Liver (tissue), 3 donors: ENCODE data around the gene C1orf50.

ENCODE experiments used
- CTCF ChIP-seq: fragments of 150-350 bp; IDR thresholded peaks from 2 replicates; pipeline ENCODE4 v1.5.1; 2017; ENCODE audit warnings: improper control_type of control experiment, low read depth, low read length; ENCODE audit not compliant: missing input control
- JUND ChIP-seq, 2 donors: IDR thresholded peaks; 2 replicates each; pipeline ENCODE4 v1.6.1; 2016; ENCODE audit warnings: antibody characterized with exemption in 2 of 2
- REST ChIP-seq: IDR thresholded peaks from 2 replicates; pipeline ENCODE4 v1.6.1; 2016; ENCODE audit warnings: antibody characterized with exemption, mild to moderate bottlenecking
- ZBTB33 ChIP-seq: IDR thresholded peaks from 2 replicates; pipeline ENCODE4 v1.6.1; 2016; ENCODE audit warnings: antibody characterized with exemption
- donor health status: healthy.
- donor health status: healthy.

- no peak for TF ChIP-seq CTCF
- no peak for TF ChIP-seq REST
- no peak for TF ChIP-seq ZBTB33
- no peak for TF ChIP-seq JUND (IDR thresholded peaks at IDR 0.05)
Observed at GRCh38 chr1:42731585-42731984, 35.5 kb upstream of the C1orf50 start.
